Cardiac muscle cell (in vitro differentiated cells and primary cell): ENCODE measurements around the gene C6orf52. TPM values are rescaled to one million over a fixed set of nuclear protein-coding genes. Genes with fewer than 3 reads are reported as not detected.
"Not testable (repeated sequence)": the region's sequence is repeated elsewhere in the genome, so short reads cannot be mapped to it uniquely, and the experiment has no call there.

ENCODE experiments used
- DNase-seq, 2 donors: peaks; one replicate each; pipeline versions ENCODE4 v3.0.0 to v3.0.0-alpha.2; 2010 to 2017; ENCODE audit warnings: low read depth in 1 of 2, low spot score in 1 of 2
- H3K27ac ChIP-seq: fragments of 200-600 bp; sonication (generic); 2 replicates; pipeline ENCODE4 v1.5.1; 2016
- H3K27me3 ChIP-seq: fragments of 200-600 bp; sonication (generic); 2 replicates; pipeline ENCODE4 v1.6.0; 2016; ENCODE audit warnings: control low read depth
- H3K36me3 ChIP-seq: fragments of 200-600 bp; sonication (generic); 2 replicates; pipeline ENCODE4 v1.5.1; 2016; ENCODE audit warnings: control low read depth
- H3K4me1 ChIP-seq: fragments of 200-600 bp; sonication (generic); 2 replicates; pipeline ENCODE4 v1.8.1; 2017; ENCODE audit warnings: low read depth, mild to moderate bottlenecking, mixed run types
- H3K4me3 ChIP-seq: fragments of 200-600 bp; sonication (generic); 2 replicates; pipeline ENCODE4 v1.5.1; 2016; ENCODE audit warnings: mild to moderate bottlenecking
- H3K9me3 ChIP-seq: fragments of 200-600 bp; sonication (generic); 2 replicates; pipeline ENCODE4 v1.5.1; 2017; ENCODE audit warnings: low read depth, mild to moderate bottlenecking, control low read depth
- CTCF ChIP-seq: IDR thresholded peaks from 2 replicates; pipeline ENCODE4 v1.5.1; 2012; ENCODE audit warnings: low read depth, mild to moderate bottlenecking, low read length
- polyA plus RNA-seq: library from polyadenylated mRNA; unstranded; fragments of >200 nt; fragmentation: Nextera tagmentation; extraction: Ambion mirVana; gene quantifications from 2 replicates; pipeline ENCODE4 v1.2.1, GENCODE V29; 2016
- total RNA-seq: library from RNA; depleted of rRNA; stranded (reverse); fragments of >200 nt; gene quantifications from 2 replicates; pipeline ENCODE4 v1.2.3, GENCODE V29; 2016

The C6orf52 gene
- total and polyA plus RNA-seq, 2 experiments from 2014 or later = 2.1 to 3.6 TPM

- no peak overlapping the region for H3K27ac ChIP-seq
- no peaks in the 10 kb centered on the region for H3K4me1 ChIP-seq
- DNase-seq = no peak
- H3K4me3 ChIP-seq = no peak overlapping the region
- no peaks in the 10 kb centered on the region for H3K27me3 ChIP-seq
- H3K36me3 ChIP-seq = no peaks in the 10 kb centered on the region
- no peaks in the 10 kb centered on the region for H3K9me3 ChIP-seq
- TF ChIP-seq CTCF = no peak
Measured at GRCh38 chr6:10668126-10668917, 26.1 kb downstream of the C6orf52 start.

GRCh38 chr6:10665595-10665994 lies 28.8 kb downstream of the C6orf52 start:
- H3K9me3 ChIP-seq, DNase-seq, H3K27me3 ChIP-seq, H3K27ac ChIP-seq, H3K4me1 ChIP-seq, H3K36me3 ChIP-seq, H3K4me3 ChIP-seq: not testable (repeated sequence)

- Histone ChIP-seq H3K27ac (no peak overlapping the region), H3K4me1 (no peaks in the 10 kb centered on the region), H3K36me3 (no peaks in the 10 kb centered on the region), H3K9me3 (no peaks in the 10 kb centered on the region), H3K4me3 (no peak overlapping the region), H3K27me3 (no peaks in the 10 kb centered on the region)
- TF ChIP-seq CTCF = no peak
- no peak for DNase-seq
Measured at GRCh38 chr6:10662742-10663141, 31.7 kb downstream of the C6orf52 start.

- H3K27ac ChIP-seq = no peak overlapping the region
- no peak for TF ChIP-seq CTCF
Measured at GRCh38 chr6:10662207-10662606, 32.2 kb downstream of the C6orf52 start.

GRCh38 chr6:10660431-10661191 lies 33.8 kb downstream of the C6orf52 start:
- H3K4me3 ChIP-seq = not testable (repeated sequence)

More at GRCh38 chr6:10662207-10662606, 32.2 kb downstream of the C6orf52 start:
- Histone ChIP-seq H3K27me3 (no peaks in the 10 kb centered on the region), H3K4me1 (no peaks in the 10 kb centered on the region), H3K4me3 (no peak overlapping the region), H3K36me3 (no peaks in the 10 kb centered on the region), H3K9me3 (no peaks in the 10 kb centered on the region)
- DNase-seq = no peak

GRCh38 chr6:10659699-10660348 lies 34.6 kb downstream of the C6orf52 start:
- no peaks in the 10 kb centered on the region for H3K4me1 ChIP-seq
- no peaks in the 10 kb centered on the region for H3K36me3 ChIP-seq
- TF ChIP-seq CTCF = no peak
- no peak overlapping the region for H3K27ac ChIP-seq
- DNase-seq = peak in 1 of 2 donors; percentile 6
- peak overlapping the region; percentile 6 for H3K4me3 ChIP-seq
- H3K9me3 ChIP-seq = no peaks in the 10 kb centered on the region
- H3K27me3 ChIP-seq = no peaks in the 10 kb centered on the region

More at GRCh38 chr6:10660431-10661191, 33.8 kb downstream of the C6orf52 start:
- H3K27ac ChIP-seq, H3K4me1 ChIP-seq, H3K9me3 ChIP-seq, H3K27me3 ChIP-seq, DNase-seq, H3K36me3 ChIP-seq: not testable (repeated sequence)
